OCI-LY1 (cell line): ENCODE results near the gene SLC4A1AP.

Source experiments
- H2AFZ ChIP-seq: fragments of 200-600 bp; sonication (generic), shearing (Covaris generic); 2 replicates; pipeline ENCODE4 v1.6.0; 2014; ENCODE audit warnings: antibody characterized with exemption, mild to moderate bottlenecking, low read length
- H3F3A ChIP-seq: fragments of 200-600 bp; sonication (generic), shearing (Covaris generic); 2 replicates; pipeline ENCODE4 v1.6.0; 2014; ENCODE audit warnings: mild to moderate bottlenecking, antibody characterized with exemption, low read length, moderate library complexity; ENCODE audit not compliant: insufficient read depth
- H3K27ac ChIP-seq: fragments of 200-600 bp; sonication (generic); 2 replicates; pipeline ENCODE4 v1.5.1; 2014; ENCODE audit warnings: low read length, mixed run types, mild to moderate bottlenecking, low read depth; ENCODE audit not compliant: poor library complexity, severe bottlenecking
- H3K27me3 ChIP-seq: fragments of 200-600 bp; sonication (generic); 2 replicates; pipeline ENCODE4 v1.6.0; 2014; ENCODE audit warnings: antibody characterized with exemption, mild to moderate bottlenecking, low read length, moderate library complexity; ENCODE audit not compliant: insufficient read depth
- H3K36me3 ChIP-seq: fragments of 200-600 bp; sonication (generic); 2 replicates; pipeline ENCODE4 v1.6.1; 2014; ENCODE audit warnings: mild to moderate bottlenecking, antibody characterized with exemption, low read length, moderate library complexity, mixed read lengths; ENCODE audit not compliant: insufficient read depth
- H3K4me1 ChIP-seq: fragments of 200-600 bp; sonication (generic); 2 replicates; pipeline ENCODE4 v1.5.1; 2014; ENCODE audit warnings: mild to moderate bottlenecking, low read length, moderate library complexity; ENCODE audit not compliant: insufficient read depth, severe bottlenecking
- H3K4me2 ChIP-seq: fragments of 200-600 bp; sonication (generic), shearing (Covaris generic); 2 replicates; pipeline ENCODE4 v1.6.1; 2014; ENCODE audit warnings: low read length
- H3K4me3 ChIP-seq: fragments of 200-600 bp; sonication (generic); 2 replicates; pipeline ENCODE4 v1.5.1; 2014; ENCODE audit warnings: low read length, low read depth, mild to moderate bottlenecking, mixed read lengths; ENCODE audit not compliant: poor library complexity, severe bottlenecking
- H3K79me2 ChIP-seq: fragments of 200-600 bp; shearing (Covaris generic); 2 replicates; pipeline ENCODE4 v1.6.1; 2016; ENCODE audit warnings: mixed run types, low read length, mixed read lengths; ENCODE audit not compliant: insufficient read depth
- H3K9ac ChIP-seq: fragments of 200-600 bp; sonication (generic), shearing (Covaris generic); 2 replicates; pipeline ENCODE4 v1.6.1; 2014; ENCODE audit warnings: mild to moderate bottlenecking, low read length, mixed read lengths
- H3K9me2 ChIP-seq: fragments of 200-600 bp; sonication (generic), shearing (Covaris generic); 2 replicates; pipeline ENCODE4 v1.6.1; 2014; ENCODE audit warnings: low read depth, mild to moderate bottlenecking, low read length, mixed read lengths
- H3K9me3 ChIP-seq: fragments of 200-600 bp; shearing (Covaris generic); 2 replicates; pipeline ENCODE4 v1.6.1; 2014; ENCODE audit warnings: low read length, mixed read lengths
- H4K20me1 ChIP-seq: fragments of 200-600 bp; sonication (generic), shearing (Covaris generic); 2 replicates; pipeline ENCODE4 v1.6.0; 2016; ENCODE audit warnings: mild to moderate bottlenecking, low read length; ENCODE audit not compliant: insufficient read depth
- CTCF ChIP-seq: fragments of 200-600 bp; sonication (generic), shearing (Covaris generic); IDR thresholded peaks from 2 replicates; pipeline ENCODE4 v1.5.1; 2017; ENCODE audit warnings: mild to moderate bottlenecking, antibody characterized with exemption, low read length, moderate library complexity, mixed read lengths
- EZH2 ChIP-seq: fragments of 200-600 bp; sonication (generic), shearing (Covaris generic); IDR thresholded peaks from 2 replicates; pipeline ENCODE4 v1.8.0; 2017; ENCODE audit warnings: borderline replicate concordance, mixed run types, mild to moderate bottlenecking, antibody characterized with exemption, low read length, moderate library complexity, mixed read lengths

Gene SLC4A1AP

GRCh38 chr2:27727257-27727656 is 63.6 kb downstream of the SLC4A1AP start:
- no peaks in the 10 kb centered on the region for H3K27me3 ChIP-seq
- H3K4me3 ChIP-seq = no peak overlapping the region
- no peak overlapping the region for H3K9ac ChIP-seq
- TF ChIP-seq CTCF (no peak), EZH2 (no peak)
- H3K79me2 ChIP-seq = no peaks in the 10 kb centered on the region
- no peaks in the 10 kb centered on the region for H3F3A ChIP-seq
- no peaks in the 10 kb centered on the region for H3K4me1 ChIP-seq
- no peak overlapping the region for H2AFZ ChIP-seq
- H3K9me3 ChIP-seq = no peaks in the 10 kb centered on the region
- H3K4me2 ChIP-seq = no peak overlapping the region
- no peaks in the 10 kb centered on the region for H3K36me3 ChIP-seq
- H3K9me2 ChIP-seq = no peaks in the 10 kb centered on the region
- no peak overlapping the region for H3K27ac ChIP-seq
- no peaks in the 10 kb centered on the region for H4K20me1 ChIP-seq

GRCh38 chr2:27728081-27728858 is 64.6 kb downstream of the SLC4A1AP start:
- H3K4me2 ChIP-seq = no peak overlapping the region
- no peaks in the 10 kb centered on the region for H3K9me2 ChIP-seq
- H3K27me3 ChIP-seq = no peaks in the 10 kb centered on the region
- H3K27ac ChIP-seq = no peak overlapping the region
- no peaks in the 10 kb centered on the region for H3K4me1 ChIP-seq
- H3K4me3 ChIP-seq = no peak overlapping the region
- H3K36me3 ChIP-seq = no peaks in the 10 kb centered on the region
- no peaks in the 10 kb centered on the region for H3K9me3 ChIP-seq
- no peaks in the 10 kb centered on the region for H3F3A ChIP-seq
- H3K79me2 ChIP-seq = no peaks in the 10 kb centered on the region
- H2AFZ ChIP-seq = no peak overlapping the region
- TF ChIP-seq EZH2 (no peak), CTCF (no peak)
- no peaks in the 10 kb centered on the region for H4K20me1 ChIP-seq
- no peak overlapping the region for H3K9ac ChIP-seq

GRCh38 chr2:27729198-27729597 is 65.5 kb downstream of the SLC4A1AP start:
- H3K9me2 ChIP-seq = no peaks in the 10 kb centered on the region
- no peak overlapping the region for H3K9ac ChIP-seq
- H3K79me2 ChIP-seq = no peaks in the 10 kb centered on the region
- no peaks in the 10 kb centered on the region for H3K36me3 ChIP-seq
- no peak overlapping the region for H3K4me2 ChIP-seq
- no peak overlapping the region for H3K4me3 ChIP-seq
- no peak for TF ChIP-seq CTCF
- no peak for TF ChIP-seq EZH2
- no peaks in the 10 kb centered on the region for H3K9me3 ChIP-seq
- no peaks in the 10 kb centered on the region for H3K4me1 ChIP-seq
- H3K27ac ChIP-seq = no peak overlapping the region
- H3F3A ChIP-seq = no peaks in the 10 kb centered on the region
- no peak overlapping the region for H2AFZ ChIP-seq
- no peaks in the 10 kb centered on the region for H3K27me3 ChIP-seq
- no peaks in the 10 kb centered on the region for H4K20me1 ChIP-seq
